Measurements from ENCODE around the gene ZBTB18.

Gene ZBTB18

GRCh38 chr1:244069326-244069898 lies 18.3 kb downstream of the ZBTB18 start:
- ATAC-seq: no peak
- TF ChIP-seq ARNTL (CRISPR knock-in tag; IDR thresholded peaks at IDR 0.05; ENCODE audit: borderline replicate concordance, low read depth): no peak
- TF ChIP-seq ZNF8 (CRISPR knock-in tag; IDR thresholded peaks at IDR 0.05): no peak
- TF ChIP-seq ZC3H10 (CRISPR knock-in tag; IDR thresholded peaks at IDR 0.05): no peak
- no peak for TF ChIP-seq TCF4 (CRISPR knock-in tag; IDR thresholded peaks at IDR 0.05; ENCODE audit: borderline replicate concordance)
- TF ChIP-seq SNAI2 (CRISPR knock-in tag; IDR thresholded peaks at IDR 0.05): no peak
- TF ChIP-seq ZNF565 (CRISPR knock-in tag; conservative IDR thresholded peaks at IDR 0.05; ENCODE audit: low read depth): no peak
- TF ChIP-seq ZNF70 (CRISPR knock-in tag; IDR thresholded peaks at IDR 0.05): no peak
- TF ChIP-seq, protein P1, sequence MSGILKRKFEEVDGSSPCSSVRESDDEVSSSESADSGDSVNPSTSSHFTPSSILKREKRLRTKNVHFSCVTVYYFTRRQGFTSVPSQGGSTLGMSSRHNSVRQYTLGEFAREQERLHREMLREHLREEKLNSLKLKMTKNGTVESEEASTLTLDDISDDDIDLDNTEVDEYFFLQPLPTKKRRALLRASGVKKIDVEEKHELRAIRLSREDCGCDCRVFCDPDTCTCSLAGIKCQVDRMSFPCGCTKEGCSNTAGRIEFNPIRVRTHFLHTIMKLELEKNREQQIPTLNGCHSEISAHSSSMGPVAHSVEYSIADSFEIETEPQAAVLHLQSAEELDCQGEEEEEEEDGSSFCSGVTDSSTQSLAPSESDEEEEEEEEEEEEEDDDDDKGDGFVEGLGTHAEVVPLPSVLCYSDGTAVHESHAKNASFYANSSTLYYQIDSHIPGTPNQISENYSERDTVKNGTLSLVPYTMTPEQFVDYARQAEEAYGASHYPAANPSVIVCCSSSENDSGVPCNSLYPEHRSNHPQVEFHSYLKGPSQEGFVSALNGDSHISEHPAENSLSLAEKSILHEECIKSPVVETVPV (CRISPR knock-in tag; IDR thresholded peaks at IDR 0.05): no peak
- TF ChIP-seq CREB5 (CRISPR knock-in tag; IDR thresholded peaks at IDR 0.05; ENCODE audit: low read depth): no peak
- TF ChIP-seq ESRRG (CRISPR knock-in tag; IDR thresholded peaks at IDR 0.05): no peak
- TF ChIP-seq PPARA (CRISPR knock-in tag; IDR thresholded peaks at IDR 0.05; ENCODE audit: borderline replicate concordance): no peak
- TF ChIP-seq RARB (CRISPR knock-in tag; IDR thresholded peaks at IDR 0.05): no peak
- TF ChIP-seq ZFP30 (CRISPR knock-in tag; IDR thresholded peaks at IDR 0.05): no peak
- TF ChIP-seq GLIS3 (CRISPR knock-in tag; IDR thresholded peaks at IDR 0.05): no peak
- no peak for TF ChIP-seq BACH2 (CRISPR knock-in tag; IDR thresholded peaks at IDR 0.05; ENCODE audit: borderline replicate concordance)
- TF ChIP-seq OSR1 (CRISPR knock-in tag; IDR thresholded peaks at IDR 0.05): no peak
- TF ChIP-seq, protein P2, sequence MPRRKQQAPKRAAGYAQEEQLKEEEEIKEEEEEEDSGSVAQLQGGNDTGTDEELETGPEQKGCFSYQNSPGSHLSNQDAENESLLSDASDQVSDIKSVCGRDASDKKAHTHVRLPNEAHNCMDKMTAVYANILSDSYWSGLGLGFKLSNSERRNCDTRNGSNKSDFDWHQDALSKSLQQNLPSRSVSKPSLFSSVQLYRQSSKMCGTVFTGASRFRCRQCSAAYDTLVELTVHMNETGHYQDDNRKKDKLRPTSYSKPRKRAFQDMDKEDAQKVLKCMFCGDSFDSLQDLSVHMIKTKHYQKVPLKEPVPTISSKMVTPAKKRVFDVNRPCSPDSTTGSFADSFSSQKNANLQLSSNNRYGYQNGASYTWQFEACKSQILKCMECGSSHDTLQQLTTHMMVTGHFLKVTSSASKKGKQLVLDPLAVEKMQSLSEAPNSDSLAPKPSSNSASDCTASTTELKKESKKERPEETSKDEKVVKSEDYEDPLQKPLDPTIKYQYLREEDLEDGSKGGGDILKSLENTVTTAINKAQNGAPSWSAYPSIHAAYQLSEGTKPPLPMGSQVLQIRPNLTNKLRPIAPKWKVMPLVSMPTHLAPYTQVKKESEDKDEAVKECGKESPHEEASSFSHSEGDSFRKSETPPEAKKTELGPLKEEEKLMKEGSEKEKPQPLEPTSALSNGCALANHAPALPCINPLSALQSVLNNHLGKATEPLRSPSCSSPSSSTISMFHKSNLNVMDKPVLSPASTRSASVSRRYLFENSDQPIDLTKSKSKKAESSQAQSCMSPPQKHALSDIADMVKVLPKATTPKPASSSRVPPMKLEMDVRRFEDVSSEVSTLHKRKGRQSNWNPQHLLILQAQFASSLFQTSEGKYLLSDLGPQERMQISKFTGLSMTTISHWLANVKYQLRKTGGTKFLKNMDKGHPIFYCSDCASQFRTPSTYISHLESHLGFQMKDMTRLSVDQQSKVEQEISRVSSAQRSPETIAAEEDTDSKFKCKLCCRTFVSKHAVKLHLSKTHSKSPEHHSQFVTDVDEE (CRISPR knock-in tag; IDR thresholded peaks at IDR 0.05): no peak
- no peak for TF ChIP-seq ZFP3 (CRISPR knock-in tag; IDR thresholded peaks at IDR 0.05)
- TF ChIP-seq CSDC2 (CRISPR knock-in tag; IDR thresholded peaks at IDR 0.05): no peak

GRCh38 chr1:244074559-244075171 lies 23.6 kb downstream of the ZBTB18 start:
- no peak for ATAC-seq
- TF ChIP-seq TCF4 (CRISPR knock-in tag; IDR thresholded peaks at IDR 0.05; ENCODE audit: borderline replicate concordance): no peak
- no peak for TF ChIP-seq ZC3H10 (CRISPR knock-in tag; IDR thresholded peaks at IDR 0.05)
- TF ChIP-seq, protein P2 (CRISPR knock-in tag; IDR thresholded peaks at IDR 0.05): no peak
- no peak for TF ChIP-seq ZNF565 (CRISPR knock-in tag; conservative IDR thresholded peaks at IDR 0.05; ENCODE audit: low read depth)
- TF ChIP-seq, protein P1 (CRISPR knock-in tag; IDR thresholded peaks at IDR 0.05): no peak

DNA sequence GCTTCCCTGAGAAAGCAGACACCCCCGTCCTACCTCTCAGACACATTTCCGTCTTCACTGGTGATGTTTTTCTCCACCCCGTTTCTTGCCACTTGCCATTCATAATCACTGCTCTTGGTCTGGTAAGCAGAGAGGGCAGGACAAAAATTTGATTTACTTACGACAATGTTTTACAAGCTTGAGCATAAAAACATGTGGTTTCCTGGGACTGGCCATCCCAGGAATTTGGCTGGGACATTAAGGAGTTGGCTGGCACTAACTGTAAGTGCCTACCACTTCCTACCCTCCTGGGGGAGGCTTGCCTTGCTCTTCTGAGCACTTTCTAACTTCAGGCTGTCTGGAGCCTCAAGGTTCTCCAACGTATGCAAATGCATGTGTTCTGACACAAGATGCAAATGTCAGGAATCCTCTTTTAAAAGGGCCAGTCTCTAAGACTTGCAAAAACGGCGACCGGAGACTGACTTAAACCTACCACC lies 24.2 kb downstream of the ZBTB18 start:
- no peak for TF ChIP-seq TCF4 (CRISPR knock-in tag; IDR thresholded peaks at IDR 0.05; ENCODE audit: borderline replicate concordance)
- TF ChIP-seq SNAI2 (CRISPR knock-in tag; IDR thresholded peaks at IDR 0.05): no peak
- ATAC-seq: peak; percentile 59

Data from SK-N-SH treated with all-trans-retinoic acid at 6 μM for 48 hours (cell line).